ENCODE results near the gene HOXA6. TPM values are rescaled to one million over a fixed set of nuclear protein-coding genes. Genes with fewer than 3 reads are reported as not detected.

The HOXA6 gene
- total RNA-seq, 1 donor from 2014 or later, result not detected

DNA sequence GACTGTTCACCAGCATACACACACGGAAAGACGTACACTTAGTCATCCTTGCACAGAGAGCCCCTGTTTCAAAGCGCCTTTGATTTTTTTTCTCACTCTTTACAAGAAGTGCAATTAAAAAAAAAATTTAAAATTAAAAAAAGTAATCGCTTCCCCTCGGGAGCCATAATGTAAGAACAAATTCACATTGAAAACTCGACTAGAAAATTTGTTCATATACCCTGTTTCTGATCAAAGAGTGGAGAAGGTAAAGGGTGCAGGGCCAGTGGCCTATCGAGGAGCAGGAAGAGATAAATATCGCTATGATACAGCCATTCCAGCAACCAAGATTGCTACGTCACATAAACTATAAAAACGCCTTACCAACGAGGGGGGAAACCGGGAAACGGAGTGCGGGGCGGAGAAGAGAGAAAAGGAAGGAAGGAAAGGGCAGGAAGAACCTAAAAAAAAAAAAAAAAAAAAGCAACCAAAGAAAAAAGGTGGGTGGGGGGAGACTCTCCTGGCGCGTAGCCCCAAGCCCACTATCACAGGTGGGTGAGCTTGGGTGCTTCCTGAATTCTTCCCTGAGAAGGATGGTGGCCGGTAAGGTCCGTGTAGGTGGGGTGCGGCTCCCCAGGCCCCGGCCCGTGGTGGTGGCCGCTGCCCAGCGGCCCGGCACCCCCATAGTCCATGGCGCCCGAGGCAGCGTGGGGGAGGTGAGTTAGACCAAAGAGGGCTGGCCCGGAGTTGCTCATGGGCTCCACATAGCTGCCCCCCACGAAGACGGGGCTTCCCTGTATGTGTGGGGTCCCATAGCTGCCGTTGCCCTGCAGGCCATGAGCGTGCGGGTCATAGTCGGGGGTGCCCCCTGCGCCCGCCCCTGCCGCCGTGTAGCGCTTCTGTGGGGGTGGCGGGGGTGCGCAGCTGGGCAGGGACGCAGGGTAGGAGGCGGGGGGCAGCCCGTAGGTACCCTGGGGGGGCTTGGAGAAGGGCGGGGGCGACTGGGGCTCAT, 39.9 kb downstream of the HOXA6 start:
- DNase-seq (no peak), ATAC-seq (ENCODE audit: poor library complexity) (no peak)
- intact Hi-C loops (cut with DNase I), result no loop called here

DNA sequence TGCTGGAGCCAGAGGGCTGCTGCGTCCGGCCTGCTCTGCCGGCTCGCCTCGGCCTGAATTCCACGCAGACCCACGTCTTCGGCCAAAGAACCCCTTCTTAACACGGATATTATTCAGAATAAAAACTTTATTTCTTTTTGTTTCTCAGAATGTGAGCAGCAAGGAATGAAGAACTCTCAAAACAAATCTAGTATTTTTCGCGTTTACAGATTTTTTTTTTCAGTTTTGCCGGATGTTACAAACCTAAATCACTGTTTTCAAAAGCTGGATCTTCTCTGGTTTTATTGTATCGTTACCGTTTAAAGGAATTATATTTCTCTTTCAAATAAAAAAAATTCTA, 40.7 kb downstream of the HOXA6 start:
- DNase-seq (no peak), ATAC-seq (ENCODE audit: poor library complexity) (no peak)
- intact Hi-C loops (cut with DNase I), result no loop called here

GRCh38 chr7:27106181-27106900, 41.2 kb downstream of the HOXA6 start:
- DNase-seq (no peak), ATAC-seq (ENCODE audit: poor library complexity) (no peak)

GRCh38 chr7:27105301-27106031, 42.1 kb downstream of the HOXA6 start:
- DNase-seq, result no peak
- no peak for ATAC-seq (ENCODE audit: poor library complexity)
- intact Hi-C loops (cut with DNase I), result no loop called here

More at GRCh38 chr7:27106181-27106900, 41.2 kb downstream of the HOXA6 start:
- intact Hi-C loops (cut with DNase I), result no loop called here

- DNase-seq (no peak), ATAC-seq (ENCODE audit: poor library complexity) (no peak)
- intact Hi-C loops (cut with DNase I), result no loop called here
Measured at GRCh38 chr7:27104341-27105058, 43.1 kb downstream of the HOXA6 start.

DNA sequence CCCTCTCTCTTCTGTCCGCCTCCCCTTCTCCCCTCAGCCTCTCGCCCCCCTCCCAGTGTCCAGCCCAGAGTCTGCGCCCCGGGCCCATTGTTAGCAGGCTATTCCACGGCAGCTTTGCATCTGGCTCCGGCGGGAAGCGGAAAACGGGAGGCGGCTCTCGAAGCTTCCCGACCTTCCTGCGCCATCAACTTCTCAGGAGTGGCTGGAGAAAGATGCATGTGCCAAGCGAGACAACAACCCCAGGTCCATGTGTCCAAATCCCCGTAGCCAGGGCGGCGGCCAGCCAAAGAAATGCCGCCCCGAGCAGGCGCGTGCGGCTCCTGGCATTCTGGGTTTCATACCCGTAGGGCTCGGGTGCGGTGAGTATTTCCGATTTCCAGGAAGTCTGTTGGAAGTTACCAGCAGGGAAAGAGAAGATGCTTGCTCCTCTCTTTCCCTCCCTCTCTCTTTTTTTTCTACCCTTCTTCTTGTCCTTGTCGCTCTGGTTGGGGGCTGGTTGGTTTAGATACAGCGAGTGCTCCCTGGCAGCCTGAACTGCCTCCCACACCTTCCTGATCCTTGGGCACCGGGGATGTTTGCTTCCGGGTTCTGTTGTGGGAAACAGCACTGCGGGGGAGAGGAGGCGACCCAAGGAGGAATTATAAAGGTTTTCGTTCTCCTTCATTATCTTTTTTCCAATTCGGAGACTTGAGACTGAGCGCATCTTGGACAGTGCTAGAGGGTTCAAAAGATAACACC, 43.9 kb downstream of the HOXA6 start:
- ATAC-seq (ENCODE audit: poor library complexity) (no peak), DNase-seq (no peak)
- intact Hi-C loops (cut with DNase I), result no loop called here

GRCh38 chr7:27102581-27103442, 44.8 kb downstream of the HOXA6 start, which contains the start of gene HOXA2:
Gene HOXA2, minus strand, starts transcription at chr7:27102683. Its CDS starts 183 bp downstream, at chr7:27102500.
- no peak for ATAC-seq (ENCODE audit: poor library complexity)
- no peak for DNase-seq
- intact Hi-C loops (cut with DNase I), result no loop called here

DNA sequence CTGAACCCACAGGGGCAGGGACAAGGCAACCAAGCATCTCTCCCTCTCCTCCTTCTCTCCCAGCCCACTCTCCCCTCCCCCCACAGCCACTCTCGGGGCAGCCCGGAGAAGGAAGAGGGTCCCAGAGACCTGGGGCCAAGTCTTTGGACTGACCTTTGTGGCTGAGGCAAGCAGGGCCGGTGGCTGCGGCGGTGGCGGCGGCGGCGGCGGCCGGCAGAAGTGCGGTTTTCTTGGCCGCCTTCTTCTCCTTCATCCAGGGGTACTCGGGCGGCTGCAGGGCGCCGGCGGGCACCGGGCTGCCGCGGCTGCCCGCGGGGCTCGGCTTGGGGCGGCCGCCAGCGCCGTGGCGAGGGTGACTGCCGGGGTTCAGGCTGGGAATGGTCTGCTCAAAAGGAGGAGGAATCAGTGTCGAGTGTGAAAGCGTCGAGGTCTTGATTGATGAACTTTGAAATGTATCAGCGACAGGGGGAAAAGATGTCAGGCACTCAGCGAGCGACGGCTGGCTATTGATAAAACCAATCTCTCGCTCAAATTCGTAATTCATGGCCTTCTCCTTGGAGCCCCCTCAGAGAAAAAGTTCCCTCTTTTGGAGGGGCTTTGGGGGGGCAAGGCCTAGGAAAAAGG, 45.5 kb downstream of the HOXA6 start:
- intact Hi-C loops (cut with DNase I), result no loop called here
- DNase-seq (no peak), ATAC-seq (ENCODE audit: poor library complexity) (no peak)

DNA sequence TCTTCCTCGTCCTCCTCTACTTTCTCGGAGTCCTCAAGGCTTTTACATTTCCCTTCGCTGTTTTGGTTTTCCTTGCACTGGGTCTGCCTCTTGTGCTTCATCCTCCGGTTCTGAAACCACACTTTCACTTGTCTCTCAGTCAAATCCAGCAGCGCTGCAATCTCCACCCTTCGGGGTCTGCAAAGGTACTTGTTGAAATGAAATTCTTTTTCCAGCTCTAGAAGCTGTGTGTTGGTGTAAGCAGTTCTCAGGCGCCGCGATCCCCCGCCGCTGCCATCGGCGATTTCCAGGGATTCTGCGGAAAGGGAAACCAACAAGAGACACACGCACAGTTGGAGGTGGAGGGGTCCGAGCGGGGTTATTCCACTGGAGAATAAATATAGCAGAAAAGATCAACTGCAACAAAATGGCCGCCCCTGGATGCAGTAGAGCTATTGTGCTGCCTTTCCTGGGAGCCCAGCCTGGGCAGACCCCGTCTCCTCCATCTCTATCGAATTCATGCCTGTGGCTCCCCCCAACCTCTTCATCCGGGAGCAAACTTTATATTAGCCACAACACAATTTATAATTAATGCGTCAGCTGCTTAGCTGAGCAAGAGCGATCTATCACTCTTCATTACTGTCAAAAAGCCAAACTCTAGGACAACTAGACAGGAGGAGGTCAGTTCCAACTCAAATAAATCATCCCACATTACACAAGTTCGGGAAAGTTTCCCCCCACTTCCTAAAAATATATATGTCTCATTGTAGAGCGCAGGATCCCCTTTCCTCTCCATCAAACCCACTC, 46.2 kb downstream of the HOXA6 start:
- no peak for ATAC-seq (ENCODE audit: poor library complexity)
- no peak for DNase-seq
- intact Hi-C loops (cut with DNase I), result no loop called here

DNA sequence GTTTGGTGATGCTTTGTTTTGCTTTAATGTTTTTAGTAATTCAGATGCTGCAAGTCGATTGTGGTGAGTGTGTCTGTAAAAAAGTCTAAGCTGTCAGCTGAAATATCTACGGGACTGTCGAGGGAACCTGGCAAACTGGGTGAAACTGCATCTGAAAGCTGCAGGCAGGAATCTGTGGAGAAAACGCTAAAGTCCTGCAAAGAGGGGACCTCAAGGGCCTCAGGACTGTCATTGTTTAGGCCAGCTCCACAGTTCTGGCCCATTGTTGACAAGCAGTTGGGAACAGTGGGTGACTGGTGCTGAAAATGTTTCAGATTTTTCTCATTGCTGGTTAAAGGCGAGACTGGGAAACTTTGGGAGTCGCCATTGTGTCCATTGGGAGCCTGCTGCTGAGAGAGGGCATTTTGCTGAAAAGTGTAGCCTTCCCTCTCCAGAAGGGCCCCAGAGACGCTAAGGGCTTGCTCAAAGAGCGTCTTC, 46.8 kb downstream of the HOXA6 start:
- no peak for ATAC-seq (ENCODE audit: poor library complexity)
- no peak for DNase-seq
- intact Hi-C loops (cut with DNase I), result no loop called here

DNA sequence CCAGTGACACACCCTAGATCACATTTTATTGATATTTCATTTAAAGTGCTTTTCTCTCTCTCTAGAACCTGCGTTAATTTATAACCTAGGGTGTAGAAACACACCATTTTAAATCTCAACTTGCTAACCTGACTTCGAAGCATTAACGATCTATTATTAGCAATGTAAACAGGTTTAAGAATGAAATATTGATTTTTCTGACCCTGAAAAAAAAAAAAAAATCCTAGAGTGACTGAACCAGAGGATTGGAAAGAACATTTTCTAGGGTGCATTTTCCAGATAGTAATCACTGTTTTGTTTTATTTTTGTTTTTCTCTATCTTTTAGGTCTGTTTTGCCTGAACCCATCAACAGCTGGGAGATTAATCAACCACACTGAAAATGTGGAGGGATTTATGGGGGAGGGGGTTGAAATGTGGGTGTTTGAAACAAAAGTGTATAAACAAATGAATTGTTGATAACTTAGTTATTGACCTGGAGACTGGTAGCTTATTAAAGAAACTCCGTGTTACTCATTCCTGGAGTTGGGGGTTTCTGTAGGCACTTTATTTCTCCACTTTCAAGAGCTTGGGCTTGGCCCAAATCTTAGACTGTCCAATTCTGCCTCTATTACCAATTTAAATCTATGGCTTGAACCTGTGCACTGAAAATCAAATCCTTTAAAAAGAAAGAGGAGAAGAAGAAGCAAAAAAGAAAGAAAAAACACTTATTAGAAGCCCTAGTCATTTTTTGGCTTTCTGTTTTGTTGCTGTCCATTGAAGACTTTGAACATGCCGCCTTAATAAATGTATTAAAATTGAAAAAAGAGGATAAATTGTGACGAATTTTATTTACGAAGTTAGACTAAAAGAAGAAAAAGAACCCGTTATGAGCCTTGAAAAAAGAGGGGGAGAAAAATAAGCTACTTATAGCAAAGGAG, 47.9 kb downstream of the HOXA6 start:
- ATAC-seq (ENCODE audit: poor library complexity) (no peak), DNase-seq (no peak)
- intact Hi-C loops (cut with DNase I), result no loop called here

DNA sequence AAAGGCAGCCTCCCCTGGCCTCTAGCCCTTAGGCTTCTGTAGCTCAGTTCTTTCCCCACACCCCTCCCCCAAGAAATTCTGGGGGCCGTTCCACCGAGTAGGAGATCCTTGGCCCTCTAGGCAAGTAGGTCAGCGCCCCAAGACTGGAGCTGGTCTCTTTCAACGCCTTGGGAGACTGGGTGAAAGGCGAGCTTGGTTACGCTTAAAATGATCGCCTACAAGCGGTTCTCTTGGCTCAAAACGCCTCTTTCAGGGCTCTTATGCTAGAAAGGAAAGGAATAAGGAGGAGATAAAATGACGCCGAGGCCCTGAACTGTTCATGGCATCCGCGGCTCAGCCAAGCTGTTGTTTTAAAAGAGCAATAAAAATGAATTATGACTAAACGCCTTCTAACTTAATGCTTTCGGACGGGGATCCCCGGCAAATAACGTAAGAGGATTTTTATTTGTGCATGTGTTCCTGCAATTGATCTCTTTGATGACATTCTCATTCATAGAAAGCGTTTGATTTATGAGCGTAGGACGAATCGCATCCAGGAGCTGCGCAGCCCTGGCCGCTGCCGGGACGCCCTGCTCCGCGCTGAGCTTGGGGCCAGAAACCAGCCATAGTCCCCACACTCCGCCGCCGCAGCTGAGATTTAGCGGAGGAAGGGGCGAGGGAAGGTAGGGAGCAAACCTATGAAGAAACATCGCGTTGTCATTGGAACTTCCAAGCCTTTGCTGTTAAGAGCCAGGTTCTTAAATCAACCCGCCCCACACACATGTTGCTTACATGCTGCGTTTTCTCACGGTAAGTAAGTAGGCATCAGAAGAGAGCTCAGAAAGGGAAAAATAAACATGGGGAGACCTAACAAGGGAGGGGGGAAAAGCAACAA, 48.8 kb downstream of the HOXA6 start:
- intact Hi-C loops (cut with DNase I), result no loop called here
- DNase-seq, result no peak
- ATAC-seq (ENCODE audit: poor library complexity), result no peak

- ATAC-seq (ENCODE audit: poor library complexity), result no peak
- intact Hi-C loops (cut with DNase I), result no loop called here
- no peak for DNase-seq
Measured at GRCh38 chr7:27097686-27098577, 49.6 kb downstream of the HOXA6 start.

All from Right ventricle myocardium superior (tissue), 1 donor.